ENCODE measurements around the gene BAX.

DNA sequence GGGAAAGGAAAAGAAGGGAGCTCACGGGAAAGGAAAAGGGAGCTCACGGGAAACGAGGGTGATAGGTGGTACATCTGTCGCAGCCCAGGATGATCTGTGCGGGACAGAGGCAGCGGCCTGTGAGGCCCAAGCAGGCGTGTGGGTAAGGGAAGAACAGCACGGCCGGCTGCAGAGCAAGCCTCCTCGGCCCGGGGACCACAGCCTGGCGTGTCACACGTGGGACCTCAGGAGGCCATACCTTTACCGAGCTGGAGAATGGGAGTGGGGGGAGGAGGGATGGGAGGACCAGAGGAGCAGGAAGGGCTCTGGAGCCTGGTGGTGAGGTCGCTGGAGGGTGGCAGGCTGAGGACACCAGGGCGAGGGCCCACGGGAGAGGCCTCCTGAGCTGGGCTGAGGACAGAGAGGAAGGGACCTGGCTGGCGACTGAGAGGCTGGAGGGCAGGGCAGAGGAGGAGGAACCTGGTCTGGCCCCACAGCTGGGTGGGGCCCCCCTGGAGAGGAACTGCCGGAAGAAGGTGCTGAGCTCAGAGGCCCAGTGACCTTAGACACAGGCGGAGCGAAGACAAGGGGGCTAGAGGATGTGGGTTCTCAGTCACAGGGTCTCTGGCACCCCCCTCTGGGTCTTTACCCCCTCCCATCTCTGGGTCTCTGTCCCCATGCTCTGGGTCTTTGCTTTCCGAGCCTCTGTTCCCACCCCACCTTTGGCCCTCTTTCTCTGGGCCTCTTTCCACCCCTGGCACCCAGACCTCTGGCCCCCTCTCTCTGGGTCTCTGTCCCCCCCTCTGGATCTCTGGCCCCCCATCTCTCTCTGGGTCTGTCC, 7.6 kb downstream of the BAX start:
- TF ChIP-seq CBX2 (IDR thresholded peaks at IDR 0.05; ENCODE audit: low read depth, low read length) (no peak), CBX2 (CRISPR knock-in tag; IDR thresholded peaks at IDR 0.05; ENCODE audit: low read depth) (no peak), ZNF709 (CRISPR knock-in tag; IDR thresholded peaks at IDR 0.05) (peak; percentile 53; the same call in 1 of the 2 replicates), EP300 (IDR thresholded peaks at IDR 0.05; ENCODE audit: low read depth in 2 of 2, low read length in 2 of 2) (peak in 1 of 2 experiments; percentile 46; a peak in 2 of 4 replicates), EP300 (CRISPR knock-in tag; IDR thresholded peaks at IDR 0.05; ENCODE audit: borderline replicate concordance) (no peak; the same call in none of the 2 replicates), MTF1 (CRISPR knock-in tag; IDR thresholded peaks at IDR 0.05) (no peak)
